Measurements from ENCODE around the gene SETD3.

SETD3 gene

GRCh38 chr14:99479906-99480869 is at the start of gene SETD3:
TSS of gene SETD3 (minus strand) at chr14:99480859. CDS start at chr14:99465805, 15,054 bp downstream.
- peak; percentile 42 for DNase-seq

- no peak for DNase-seq
Measured at GRCh38 chr14:99529899-99530298, 49.2 kb upstream of the SETD3 start.

DNA sequence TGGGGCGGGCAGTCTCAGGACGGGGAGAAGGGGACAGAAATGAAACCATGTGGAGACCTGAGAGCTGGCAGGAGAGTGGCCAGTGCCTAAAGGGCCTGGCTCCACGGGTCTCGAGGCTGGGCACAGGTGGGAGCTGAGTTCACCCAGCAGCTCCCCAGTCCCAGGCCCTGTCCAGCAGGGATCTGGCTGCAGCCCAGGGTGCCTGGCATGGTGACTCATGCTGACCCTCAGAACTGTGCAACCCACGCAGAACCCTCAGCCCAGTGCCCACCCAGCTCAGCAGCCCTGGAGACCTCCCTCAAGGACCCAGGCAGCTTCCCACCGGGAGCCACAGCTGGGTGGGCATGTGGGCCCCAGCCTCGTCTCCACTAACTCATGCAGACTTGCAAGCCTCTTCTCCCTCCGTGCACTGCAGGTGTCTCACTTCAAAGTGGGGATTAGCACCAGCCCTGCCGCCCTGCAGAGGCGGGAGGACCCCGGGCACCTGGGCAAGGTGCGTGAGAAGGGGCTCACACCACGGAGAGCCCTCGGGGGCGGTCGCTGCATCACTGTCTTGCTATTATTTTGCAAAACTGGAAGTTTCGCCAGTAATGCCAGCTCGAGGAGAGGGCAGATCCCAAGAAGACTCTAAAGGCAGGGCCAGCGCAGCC is 46.9 kb upstream of the SETD3 start:
- no peak for DNase-seq

- DNase-seq = no peak
Measured at GRCh38 chr14:99527026-99527425, 46.4 kb upstream of the SETD3 start.

DNA sequence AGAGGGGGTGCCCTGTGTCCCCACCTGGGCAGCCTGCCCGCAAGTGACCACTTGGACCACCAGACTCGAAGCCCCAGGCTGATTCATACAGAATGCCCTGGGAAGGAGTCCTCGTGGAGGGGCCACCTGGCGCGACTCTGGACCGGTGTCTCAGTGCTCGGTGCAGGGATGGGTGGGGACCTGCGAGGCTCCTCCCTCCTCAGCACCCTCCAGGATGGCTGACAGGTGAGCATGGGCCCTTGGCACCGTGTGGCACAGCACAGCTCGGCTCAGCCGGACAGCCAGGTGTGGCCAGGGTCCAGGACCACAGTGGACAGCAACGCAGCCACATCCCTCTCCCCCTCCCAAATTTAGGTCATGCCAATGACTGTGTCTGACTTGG is 45.0 kb upstream of the SETD3 start:
- no peak for DNase-seq

DNA sequence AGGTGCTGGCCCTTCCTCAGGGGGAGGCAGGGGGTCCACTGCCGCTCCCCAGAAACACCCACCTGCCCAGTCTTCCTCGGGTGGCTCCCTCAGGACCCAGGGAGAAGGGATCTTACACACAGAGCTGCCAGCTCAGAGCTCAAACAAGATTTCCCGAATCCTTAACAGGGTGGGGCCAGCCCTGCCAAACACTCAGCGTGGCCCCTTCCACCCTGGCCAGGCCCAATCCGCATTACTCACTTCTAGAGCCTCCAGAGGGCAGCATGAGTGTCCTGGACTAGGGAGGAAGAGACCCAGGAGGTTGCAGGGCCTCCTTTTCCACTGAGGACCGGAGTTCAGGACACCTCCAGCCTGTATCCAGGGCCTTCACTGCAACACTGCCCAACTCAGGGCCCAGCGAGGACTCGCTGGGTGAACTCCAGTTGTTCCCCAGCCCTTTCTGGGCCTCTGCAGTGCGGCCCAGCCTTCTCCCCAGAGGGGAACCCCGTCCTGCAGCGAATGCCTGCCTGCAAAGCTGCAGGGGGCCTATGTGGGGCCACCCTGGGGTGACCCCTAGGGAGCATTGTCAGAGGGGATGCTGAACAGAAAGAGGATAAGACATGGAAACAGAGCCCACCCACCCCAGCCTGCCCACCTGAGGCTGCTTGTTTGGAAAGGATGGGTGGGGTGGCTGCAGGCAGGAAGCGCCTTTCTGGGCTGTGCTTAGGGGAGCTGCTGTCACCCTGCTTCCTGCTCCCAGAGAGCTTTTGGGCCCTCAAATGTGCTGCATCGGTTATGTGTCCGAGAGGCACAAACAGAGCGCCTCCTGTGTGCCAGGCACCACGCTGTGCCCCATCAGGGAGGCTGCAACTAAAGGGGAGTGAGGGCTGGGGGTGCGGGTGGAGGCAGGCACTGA is 44.4 kb upstream of the SETD3 start:
- DNase-seq = peak; percentile 60

DNA sequence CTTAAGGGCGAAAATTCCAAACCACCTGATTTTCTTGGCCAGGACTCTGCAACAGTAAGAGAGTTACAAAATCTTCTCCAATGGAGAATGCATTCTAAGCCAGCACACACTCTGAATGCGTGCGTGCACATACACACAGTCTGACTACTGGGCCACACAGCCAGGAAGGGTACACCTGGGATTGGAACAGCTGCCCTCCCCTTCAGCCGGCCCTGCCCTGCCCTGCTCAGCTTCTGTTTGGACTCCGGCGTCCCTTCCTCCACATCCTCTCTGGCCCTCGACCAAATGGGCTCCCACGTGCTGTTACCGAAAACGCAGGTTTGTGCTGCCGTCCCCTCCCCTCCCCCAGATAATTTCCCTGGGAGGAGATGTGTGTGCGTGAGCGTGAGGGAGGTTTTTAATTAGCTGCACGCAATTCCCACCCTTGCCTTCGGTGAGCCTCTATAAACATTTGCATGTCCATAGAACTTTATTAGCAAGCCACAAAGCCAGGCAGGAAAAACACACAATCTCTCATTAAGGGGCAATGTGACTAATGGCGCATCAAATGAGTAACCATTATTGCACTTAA is 43.5 kb upstream of the SETD3 start:
- no peak for DNase-seq

DNA sequence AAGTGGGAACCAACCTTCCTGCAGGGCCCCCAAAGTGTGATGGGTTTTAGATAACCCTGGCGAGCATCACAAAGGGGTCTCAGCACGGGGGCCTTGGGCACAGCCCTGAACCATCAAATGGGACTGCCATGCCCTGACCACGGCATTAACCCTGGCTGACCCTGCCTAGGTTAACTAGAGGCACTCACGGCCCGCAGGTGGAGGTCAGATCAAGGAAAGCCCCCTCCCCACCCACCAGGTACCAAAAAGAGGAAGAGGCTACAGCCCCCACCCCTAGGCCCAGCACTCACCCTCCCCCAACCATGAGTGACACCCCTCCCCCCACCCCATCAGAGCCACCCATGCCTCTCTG is 43.0 kb upstream of the SETD3 start:
- DNase-seq = no peak

DNA sequence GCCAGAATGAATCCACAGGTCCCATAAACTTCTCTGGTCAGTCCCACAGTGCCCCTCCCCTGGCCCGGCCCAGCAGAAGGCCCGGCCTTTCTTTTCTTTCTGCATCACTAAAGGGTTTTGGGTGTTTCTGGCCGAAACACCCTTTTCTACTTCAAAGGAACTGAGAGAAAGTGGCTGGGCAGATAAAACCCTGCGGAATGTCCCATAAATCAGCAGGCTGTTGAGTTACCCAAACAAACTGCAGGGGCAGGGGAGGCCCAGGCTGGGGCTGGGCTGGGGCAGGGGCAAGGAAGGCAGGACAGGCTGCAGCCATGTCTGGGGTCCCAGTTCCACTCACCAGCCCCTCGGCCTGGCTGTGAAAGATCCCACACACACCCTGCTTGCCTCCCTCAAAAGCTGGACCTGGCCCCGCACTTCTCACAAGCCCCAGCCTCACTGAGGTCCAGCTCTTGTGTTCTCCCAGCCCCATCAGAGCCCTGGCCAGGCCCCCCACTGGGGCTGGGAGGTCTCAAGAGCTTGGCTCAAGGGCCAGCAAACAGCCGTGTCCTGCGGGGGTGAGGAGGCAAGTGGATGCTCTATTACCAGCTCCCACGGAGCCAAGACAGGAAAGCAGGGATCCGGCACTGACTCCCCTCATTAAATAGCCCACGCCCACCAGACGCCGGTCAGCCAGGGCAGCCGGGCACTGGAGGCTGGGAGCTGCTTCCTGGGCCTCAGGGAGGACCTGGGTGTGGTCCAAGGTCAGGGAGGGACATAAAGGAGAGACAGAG is 42.5 kb upstream of the SETD3 start:
- peak; percentile 40 for DNase-seq

GRCh38 chr14:99522457-99522891 is 41.8 kb upstream of the SETD3 start:
- peak; percentile 71 for DNase-seq

- no peak for DNase-seq
Measured at GRCh38 chr14:99522025-99522401, 41.4 kb upstream of the SETD3 start.

DNA sequence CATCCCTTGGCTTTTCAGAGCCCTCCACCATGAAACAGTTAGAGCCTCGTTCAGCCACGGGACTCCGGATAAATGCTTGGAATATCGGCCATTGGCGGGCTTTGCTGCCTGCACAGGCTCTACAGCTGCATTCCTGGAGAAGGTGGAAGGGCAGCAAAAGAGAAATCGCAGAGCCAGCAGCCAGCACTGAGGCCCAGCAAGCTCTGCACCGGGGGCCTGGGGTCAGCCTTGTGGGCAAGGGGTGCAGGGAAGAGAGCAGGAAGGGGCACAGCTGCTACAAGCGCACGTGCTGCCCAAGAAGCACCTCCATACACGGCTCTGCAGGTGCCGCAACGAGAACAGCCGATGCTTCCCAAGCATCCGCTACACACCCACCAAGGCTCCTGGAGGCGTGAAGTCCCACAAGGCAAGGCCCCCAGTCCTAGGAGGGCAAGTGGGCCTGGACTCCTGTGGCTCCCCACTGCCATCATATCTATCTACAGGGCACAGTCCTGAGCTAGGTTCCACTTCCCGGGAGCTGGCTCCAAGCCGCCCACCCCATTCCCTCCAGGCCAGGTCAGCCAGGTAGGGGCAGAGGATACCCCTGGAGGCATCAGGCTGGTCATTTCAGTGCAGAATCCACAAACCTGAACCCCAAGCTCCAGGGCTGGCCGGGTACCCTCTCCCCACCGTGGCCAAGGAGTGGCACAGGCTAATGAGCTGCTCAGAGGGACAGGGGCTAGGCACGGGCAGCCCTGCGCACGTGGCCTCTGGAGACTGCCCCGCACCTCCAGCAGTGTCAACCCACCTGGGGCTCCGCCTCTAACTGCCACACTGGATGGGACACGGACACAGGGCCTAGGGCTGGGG is 40.7 kb upstream of the SETD3 start:
- no peak for DNase-seq

GRCh38 chr14:99520571-99521081 is 40.0 kb upstream of the SETD3 start:
- DNase-seq = no peak

GRCh38 chr14:99519931-99520421 is 39.3 kb upstream of the SETD3 start:
- DNase-seq = no peak

- no peak for DNase-seq
Measured at GRCh38 chr14:99519347-99519881, 38.8 kb upstream of the SETD3 start.

DNA sequence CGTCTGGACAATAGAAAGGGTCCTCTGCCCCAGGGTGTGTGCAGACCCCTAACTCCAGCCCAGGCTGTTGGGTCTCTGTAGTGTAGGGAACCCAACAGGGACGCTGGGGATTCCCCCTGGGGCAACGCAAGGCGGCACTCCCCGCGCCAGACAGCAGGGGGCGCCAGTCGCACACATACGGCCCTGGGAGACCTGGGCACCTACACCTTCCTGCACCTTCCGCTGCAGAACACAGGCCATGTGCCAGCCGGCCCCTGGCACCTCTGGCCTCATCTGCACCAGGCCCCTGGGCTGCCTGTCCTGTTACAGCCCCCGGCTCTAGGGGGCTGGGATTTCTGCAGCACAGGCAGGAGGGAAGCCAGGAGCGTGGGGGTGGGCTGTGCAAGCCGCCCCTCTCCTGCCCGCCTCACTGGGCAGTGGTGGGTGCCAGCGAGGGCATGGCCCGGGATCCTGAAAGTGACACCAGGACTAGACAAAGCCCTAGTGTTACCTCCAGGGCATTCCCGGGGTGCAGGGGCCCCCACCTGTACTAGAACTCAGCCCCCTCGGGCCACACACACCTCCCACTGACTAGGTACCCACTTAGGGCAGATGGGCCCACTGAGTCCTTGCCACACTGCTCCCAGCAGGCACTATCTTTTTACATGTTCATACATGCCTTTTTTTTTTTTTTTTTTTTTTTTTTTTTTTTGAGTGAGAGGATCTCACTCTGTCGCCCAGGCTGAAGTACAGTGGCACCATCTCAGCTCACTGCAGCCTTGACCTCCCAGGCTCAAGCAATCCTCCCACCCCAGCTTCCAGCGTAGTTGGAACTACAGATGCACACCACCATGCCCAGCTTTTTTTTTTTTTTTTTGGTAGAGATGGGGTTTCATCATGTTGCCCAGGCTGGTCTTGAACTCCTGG is 38.0 kb upstream of the SETD3 start:
- peak; percentile 39 for DNase-seq

- DNase-seq = no peak
Measured at GRCh38 chr14:99517643-99518381, 37.2 kb upstream of the SETD3 start.

- no peak for DNase-seq
Measured at GRCh38 chr14:99516871-99517642, 36.4 kb upstream of the SETD3 start.

Data from fibroblast of upper back skin (primary cell).